BJ (cell line): ENCODE data around the gene GUCD1. TPM values are rescaled to one million over a fixed set of nuclear protein-coding genes. Genes with fewer than 3 reads are reported as not detected.

Source experiments
- CTCF ChIA-PET: fragments of 350-600 bp; formaldehyde crosslinking; extraction: SDS; loops from one replicate; lab custom pipeline; 2021; ENCODE audit warnings: antibody characterized with exemption, inconsistent platforms; lab: Yijun Ruan, JAX
- POLR2A ChIA-PET: fragments of 300-600 bp; sonication (Branson Sonifier 250); formaldehyde crosslinking; extraction: SDS; loops from one replicate; lab custom pipeline; 2021; ENCODE audit warnings: antibody characterized with exemption; lab: Charles Lee
- DNase-seq: peaks from one replicate; pipeline ENCODE4 v3.0.0-alpha.2; 2011; ENCODE audit warnings: low read depth
- H3K27me3 ChIP-seq: 2 replicates; pipeline ENCODE4 v1.6.0; 2011; ENCODE audit warnings: low read length; ENCODE audit not compliant: control insufficient read depth, insufficient read depth
- H3K36me3 ChIP-seq: 2 replicates; pipeline ENCODE4 v1.5.1; 2011; ENCODE audit warnings: low read length; ENCODE audit not compliant: control insufficient read depth, insufficient read depth
- H3K4me3 ChIP-seq: 2 replicates; pipeline ENCODE4 v1.5.1; 2011; ENCODE audit warnings: low read depth, mild to moderate bottlenecking, control low read depth, low read length
- polyA plus RNA-seq: library from polyadenylated mRNA; depleted of rRNA; stranded (reverse); fragments of >200 nt; gene quantifications from 2 replicates; pipeline ENCODE4 v1.2.3, GENCODE V29; 2011
- TF ChIP-seq, protein P1 (sequence below): IDR thresholded peaks from 2 replicates; pipeline ENCODE4 v1.5.1; 2011; ENCODE audit warnings: low read depth, mild to moderate bottlenecking, control low read depth, inconsistent platforms, low read length, moderate library complexity; ENCODE audit not compliant: insufficient read depth

Gene GUCD1
- polyA plus RNA-seq, 1 experiment: 131 TPM

GRCh38 chr22:24565077-24565476, 10.1 kb upstream of the GUCD1 start:
- Histone ChIP-seq H3K27me3 (no peaks in the 10 kb centered on the region), H3K4me3 (no peak overlapping the region), H3K36me3 (peaks cover 12% of the 10 kb centered on the region)
- ChIA-PET POLR2A (interaction anchor here (0.5 kb wide), 1 partner anchor 38 kb away, joined by 9 read pairs; the partner anchor contains the start of gene GGT1), CTCF (no interaction called here)
- no peak for DNase-seq
- TF ChIP-seq, protein P1, sequence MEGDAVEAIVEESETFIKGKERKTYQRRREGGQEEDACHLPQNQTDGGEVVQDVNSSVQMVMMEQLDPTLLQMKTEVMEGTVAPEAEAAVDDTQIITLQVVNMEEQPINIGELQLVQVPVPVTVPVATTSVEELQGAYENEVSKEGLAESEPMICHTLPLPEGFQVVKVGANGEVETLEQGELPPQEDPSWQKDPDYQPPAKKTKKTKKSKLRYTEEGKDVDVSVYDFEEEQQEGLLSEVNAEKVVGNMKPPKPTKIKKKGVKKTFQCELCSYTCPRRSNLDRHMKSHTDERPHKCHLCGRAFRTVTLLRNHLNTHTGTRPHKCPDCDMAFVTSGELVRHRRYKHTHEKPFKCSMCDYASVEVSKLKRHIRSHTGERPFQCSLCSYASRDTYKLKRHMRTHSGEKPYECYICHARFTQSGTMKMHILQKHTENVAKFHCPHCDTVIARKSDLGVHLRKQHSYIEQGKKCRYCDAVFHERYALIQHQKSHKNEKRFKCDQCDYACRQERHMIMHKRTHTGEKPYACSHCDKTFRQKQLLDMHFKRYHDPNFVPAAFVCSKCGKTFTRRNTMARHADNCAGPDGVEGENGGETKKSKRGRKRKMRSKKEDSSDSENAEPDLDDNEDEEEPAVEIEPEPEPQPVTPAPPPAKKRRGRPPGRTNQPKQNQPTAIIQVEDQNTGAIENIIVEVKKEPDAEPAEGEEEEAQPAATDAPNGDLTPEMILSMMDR: no peak

DNA sequence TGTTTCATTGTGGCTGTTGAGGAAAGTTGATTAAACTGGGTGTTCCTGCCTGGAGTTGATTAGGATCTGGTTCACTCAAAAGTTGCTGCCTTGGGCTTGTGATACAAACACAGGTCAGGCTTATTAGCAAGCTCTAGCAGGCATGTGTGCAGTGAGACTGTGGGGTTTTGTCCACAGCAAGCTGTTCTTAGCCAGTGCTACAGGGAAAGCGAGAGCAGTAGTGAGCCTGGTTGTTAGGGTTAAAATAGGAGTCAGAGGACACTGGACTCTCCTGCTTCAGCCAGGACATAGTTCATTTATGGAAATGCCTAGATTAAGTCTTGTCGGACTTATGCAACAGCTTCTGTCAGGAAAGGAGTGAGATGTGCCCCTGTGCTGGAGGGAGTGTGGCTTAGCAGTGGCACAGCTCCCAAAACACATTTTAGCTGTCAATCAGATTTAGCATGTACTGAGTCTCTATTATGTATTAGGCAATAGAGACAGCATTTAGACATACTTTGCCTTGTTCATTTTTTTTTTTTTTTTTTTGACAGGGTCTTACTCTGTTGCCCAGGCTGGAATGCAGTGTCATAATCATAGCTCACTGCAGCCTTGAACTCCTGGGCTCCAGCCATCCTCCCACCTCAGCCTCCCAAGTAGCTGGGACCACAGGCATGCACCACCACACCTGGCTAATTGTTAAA, 9.6 kb upstream of the GUCD1 start:
- CTCF ChIA-PET: no interaction called here

GRCh38 chr22:24563246-24563645, 8.3 kb upstream of the GUCD1 start:
- DNase-seq: no peak
- CTCF ChIA-PET: no interaction called here
- POLR2A ChIA-PET: no interaction called here
- Histone ChIP-seq H3K4me3 (no peak overlapping the region), H3K27me3 (no peaks in the 10 kb centered on the region), H3K36me3 (peaks cover 9% of the 10 kb centered on the region)
- TF ChIP-seq, protein P1: no peak

More for the DNA sequence above, 9.6 kb upstream of the GUCD1 start:
- H3K27me3 ChIP-seq: no peaks in the 10 kb centered on the region
- TF ChIP-seq, protein P1: no peak
- POLR2A ChIA-PET: interaction anchor here (0.5 kb wide), 1 partner anchor 39 kb away, joined by 9 read pairs; the partner anchor contains the start of gene GGT1
- no peak for DNase-seq
- peaks cover 9% of the 10 kb centered on the region for H3K36me3 ChIP-seq
- H3K4me3 ChIP-seq: no peak overlapping the region

DNA sequence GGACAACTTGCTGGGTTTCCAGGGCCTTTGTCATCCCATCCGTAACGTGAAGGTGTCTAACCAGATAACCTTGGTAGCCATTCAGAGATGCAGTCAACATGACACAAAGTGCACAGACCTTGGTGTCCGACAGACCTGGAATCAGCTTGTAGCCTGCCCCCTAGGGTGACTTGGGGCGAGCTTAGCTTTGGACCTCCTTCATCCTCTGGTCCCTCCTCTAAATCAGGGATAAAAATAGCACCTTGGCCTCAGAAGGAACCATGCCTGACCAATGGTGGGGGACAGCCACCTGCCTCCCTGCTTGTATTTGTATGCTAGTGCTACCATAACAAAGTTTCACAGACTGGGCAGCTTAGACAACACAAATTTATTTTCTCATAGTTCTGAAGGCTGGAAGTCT, 4.5 kb upstream of the GUCD1 start:
- Histone ChIP-seq H3K27me3 (no peaks in the 10 kb centered on the region), H3K4me3 (no peak overlapping the region), H3K36me3 (peaks cover 9% of the 10 kb centered on the region)
- TF ChIP-seq, protein P1: no peak
- no peak for DNase-seq
- CTCF ChIA-PET: no interaction called here
- POLR2A ChIA-PET: no interaction called here

GRCh38 chr22:24555165-24556039, 464 bp upstream of the GUCD1 start, which contains the start of gene SNRPD3:
Gene SNRPD3, plus strand, starts transcription at chr22:24555999. Its CDS starts 1,676 bp downstream, at chr22:24557675.
- Histone ChIP-seq H3K27me3 (no peaks in the 10 kb centered on the region), H3K36me3 (peaks cover 10% of the 10 kb centered on the region), H3K4me3 (peak within 1 kb of the TSS; percentile 92)
- peak; percentile 95 for DNase-seq
- TF ChIP-seq, protein P1: peak; percentile 35; the same call in 1 of the 2 replicates
- POLR2A ChIA-PET: interaction anchor here (0.6 kb wide), 1 partner anchor 119 kb away, joined by 10 read pairs; no protein-coding TSS in a partner anchor
- CTCF ChIA-PET: no interaction called here
